Liver (tissue), 9 donors: ENCODE data around the gene NR2F1. TPM values are rescaled to one million over a fixed set of nuclear protein-coding genes. Genes with fewer than 3 reads are reported as not detected.

Experiments used
- DNase-seq: peaks from one replicate; pipeline ENCODE4 v3.0.0-alpha.2; 2017; ENCODE audit warnings: low spot score
- H3K27ac ChIP-seq, 2 donors: one replicate each; pipeline ENCODE4 v1.7.0; 2013; ENCODE audit warnings: inconsistent platforms in 2 of 2, low read length in 2 of 2, control low read depth in 1 of 2, low read depth in 1 of 2, mild to moderate bottlenecking in 1 of 2
- H3K27me3 ChIP-seq, 4 donors: one replicate each; pipeline versions ENCODE4 v1.6.1 to v1.7.0; 2013; ENCODE audit warnings: low read length in 3 of 4, inconsistent platforms in 1 of 4, mild to moderate bottlenecking in 1 of 4, moderate library complexity in 1 of 4; ENCODE audit not compliant: control insufficient read depth in 4 of 4, insufficient read depth in 4 of 4
- H3K36me3 ChIP-seq, 4 donors: one replicate each; pipeline versions ENCODE4 v1.6.1 to v1.7.0; 2013; ENCODE audit warnings: low read length in 3 of 4, mild to moderate bottlenecking in 3 of 4, low read depth in 1 of 4, moderate library complexity in 1 of 4; ENCODE audit not compliant: control insufficient read depth in 4 of 4, insufficient read depth in 3 of 4
- H3K4me1 ChIP-seq, 4 donors: one replicate each; pipeline versions ENCODE4 v1.6.1 to v1.7.0; 2013; ENCODE audit warnings: low read length in 3 of 4, mild to moderate bottlenecking in 3 of 4, moderate library complexity in 1 of 4; ENCODE audit not compliant: control insufficient read depth in 4 of 4, insufficient read depth in 4 of 4
- H3K4me3 ChIP-seq, 3 donors: one replicate each; pipeline versions ENCODE4 v1.6.1 to v1.7.0; 2013; ENCODE audit warnings: low read length in 3 of 3, control low read depth in 1 of 3, low read depth in 1 of 3, mild to moderate bottlenecking in 1 of 3
- H3K9ac ChIP-seq, 2 donors: one replicate each; pipeline ENCODE4 v1.7.0; 2013; ENCODE audit warnings: low read length in 2 of 2, mild to moderate bottlenecking in 2 of 2, moderate library complexity in 2 of 2, control low read depth in 1 of 2, low read depth in 1 of 2
- H3K9me3 ChIP-seq, 4 donors: one replicate each; pipeline versions ENCODE4 v1.6.1 to v1.7.0; 2013; ENCODE audit warnings: low read length in 3 of 4; ENCODE audit not compliant: control insufficient read depth in 4 of 4
- EGR1 ChIP-seq, 2 donors: IDR thresholded peaks; 2 replicates each; pipeline ENCODE4 v1.6.1; 2016 to 2018; ENCODE audit warnings: antibody characterized with exemption in 2 of 2, low read depth in 2 of 2
- FOXA1 ChIP-seq: IDR thresholded peaks from 2 replicates; pipeline ENCODE4 v1.6.1; 2016; ENCODE audit warnings: antibody characterized with exemption
- FOXA2 ChIP-seq: IDR thresholded peaks from 2 replicates; pipeline ENCODE4 v1.6.1; 2016; ENCODE audit warnings: antibody characterized with exemption
- HNF4A ChIP-seq, 2 donors: conservative IDR thresholded peaks; 2 replicates each; pipeline ENCODE4 v1.6.1; 2016; ENCODE audit warnings: antibody characterized with exemption in 2 of 2, mild to moderate bottlenecking in 2 of 2
- HNF4G ChIP-seq: IDR thresholded peaks from 2 replicates; pipeline ENCODE4 v1.6.1; 2016; ENCODE audit warnings: antibody characterized with exemption
- JUND ChIP-seq, 2 donors: IDR thresholded peaks; 2 replicates each; pipeline ENCODE4 v1.6.1; 2016; ENCODE audit warnings: antibody characterized with exemption in 2 of 2
- RAD21 ChIP-seq, 2 donors: IDR thresholded peaks; 2 replicates each; pipeline ENCODE4 v1.6.1; 2016; ENCODE audit warnings: antibody characterized with exemption in 2 of 2, mild to moderate bottlenecking in 2 of 2
- REST ChIP-seq: IDR thresholded peaks from 2 replicates; pipeline ENCODE4 v1.6.1; 2016; ENCODE audit warnings: antibody characterized with exemption, mild to moderate bottlenecking
- RXRA ChIP-seq, 2 donors: IDR thresholded peaks; 2 replicates each; pipeline ENCODE4 v1.6.1; 2017 to 2018; ENCODE audit warnings: antibody characterized with exemption in 2 of 2, mild to moderate bottlenecking in 1 of 2
- SP1 ChIP-seq: IDR thresholded peaks from 2 replicates; pipeline ENCODE4 v1.6.1; 2018; ENCODE audit warnings: antibody characterized with exemption, mild to moderate bottlenecking
- TAF1 ChIP-seq: conservative IDR thresholded peaks from 2 replicates; pipeline ENCODE4 v1.6.1; 2016; ENCODE audit warnings: antibody characterized with exemption, mild to moderate bottlenecking
- YY1 ChIP-seq: IDR thresholded peaks from 2 replicates; pipeline ENCODE4 v1.6.1; 2016; ENCODE audit warnings: antibody characterized with exemption, mild to moderate bottlenecking
- WGBS: extraction: QIAGEN DNeasy Blood & Tissue Kit; methylation state at CpG from one replicate; pipeline ENCODE4 v1.1.7; 2013; 5-methylcytosine and 5-hydroxymethylcytosine counted together
- polyA plus RNA-seq, 2 donors: library from polyadenylated mRNA; stranded (reverse) in 1 of 2; unstranded in 1 of 2; fragments of 200-250 nt in 1 of 2; fragments of >200 nt in 1 of 2; fragmentation: Nextera tagmentation in 1 of 2; extraction: Ambion mirVana in 1 of 2; gene quantifications; one replicate each; pipeline versions ENCODE4 v1.2.1 to v1.2.3, GENCODE V29; 2013 to 2015
- total RNA-seq, 2 donors: library from RNA; depleted of rRNA; stranded (reverse); fragments of >200 nt; gene quantifications; one replicate each; pipeline ENCODE4 v1.2.3, GENCODE V29; 2014
- donor health status: healthy.
- donor health status: healthy.
- donor health status: healthy.
- donor health status: healthy.
- donor health status: healthy.

Gene NR2F1
- total and polyA plus RNA-seq, 4 donors = 3.9 to 13.0 (median 10.6) TPM

GRCh38 chr5:93592883-93593282 lies 9.9 kb downstream of the NR2F1 start:
- Histone ChIP-seq H3K36me3 (no peaks in the 10 kb centered on the region), H3K9ac (no peak overlapping the region), H3K4me1 (peaks cover 0 to 5% (median 0%) of the 10 kb centered on the region in 4 donors), H3K27ac (no peak overlapping the region), H3K9me3 (no peaks in the 10 kb centered on the region), H3K4me3 (no peak overlapping the region), H3K27me3 (peaks cover 0 to 7% (median 2%) of the 10 kb centered on the region in 4 donors)
- WGBS = 78% methylated on average over 5 of the region's 5 CpGs
- TF ChIP-seq REST = no peak
- TF ChIP-seq FOXA1 = no peak
- DNase-seq = no peak

- H3K36me3 ChIP-seq = no peaks in the 10 kb centered on the region
- no peaks in the 10 kb centered on the region for H3K9me3 ChIP-seq
- no peak overlapping the region for H3K27ac ChIP-seq
- H3K4me1 ChIP-seq = peaks cover 0 to 5% (median 1%) of the 10 kb centered on the region in 4 donors
- H3K9ac ChIP-seq = no peak overlapping the region
- peaks cover 0 to 7% (median 2%) of the 10 kb centered on the region in 4 donors for H3K27me3 ChIP-seq
- TF ChIP-seq EGR1 (IDR thresholded peaks at IDR 0.05; ENCODE audit: low read depth in 2 of 2) (no peak), SP1 (no peak)
- WGBS = 70% methylated on average over 30 of the region's 30 CpGs
- no peak for DNase-seq
- H3K4me3 ChIP-seq = no peak overlapping the region
Observed at GRCh38 chr5:93593476-93594131, 10.6 kb downstream of the NR2F1 start.

- Histone ChIP-seq H3K4me3 (no peak overlapping the region), H3K27me3 (peaks cover 0 to 7% (median 3%) of the 10 kb centered on the region in 4 donors), H3K9ac (no peak overlapping the region), H3K36me3 (no peaks in the 10 kb centered on the region), H3K27ac (no peak overlapping the region), H3K4me1 (peaks cover 0 to 5% (median 1%) of the 10 kb centered on the region in 4 donors), H3K9me3 (no peaks in the 10 kb centered on the region)
- 70% methylated on average over 37 of the region's 37 CpGs for WGBS
- no peak for DNase-seq
- TF ChIP-seq FOXA1 (no peak), HNF4G (no peak), RXRA (IDR thresholded peaks at IDR 0.05) (no peak), JUND (IDR thresholded peaks at IDR 0.05) (no peak), HNF4A (conservative IDR thresholded peaks at IDR 0.05) (no peak), RAD21 (IDR thresholded peaks at IDR 0.05) (no peak), FOXA2 (no peak), SP1 (no peak), TAF1 (no peak), EGR1 (IDR thresholded peaks at IDR 0.05; ENCODE audit: low read depth in 2 of 2) (no peak), YY1 (no peak)
Observed at GRCh38 chr5:93594591-93595419, 11.8 kb downstream of the NR2F1 start.
